Amniotic stem cell (primary cell): ENCODE results near the gene KLHL2.
"Not testable (repeated sequence)": the region's sequence is repeated elsewhere in the genome, so short reads cannot be mapped to it uniquely, and the experiment has no call there.

Experiments used
- DNase-seq: peaks from one replicate; lab custom pipeline; 2025; lab: John Stamatoyannopoulos, UW

KLHL2 gene

GRCh38 chr4:165330666-165331065, 123.3 kb downstream of the KLHL2 start:
- DNase-seq = no peak

GRCh38 chr4:165331359-165331758, 124.0 kb downstream of the KLHL2 start:
- no peak for DNase-seq

GRCh38 chr4:165331823-165332222, 124.5 kb downstream of the KLHL2 start:
- DNase-seq = no peak

- no peak for DNase-seq
Observed at GRCh38 chr4:165332502-165332901, 125.1 kb downstream of the KLHL2 start.

- no peak for DNase-seq
Observed at GRCh38 chr4:165335163-165335703, 127.9 kb downstream of the KLHL2 start.

GRCh38 chr4:165336743-165337142, 129.4 kb downstream of the KLHL2 start:
- DNase-seq = no peak

GRCh38 chr4:165342340-165342739, 135.0 kb downstream of the KLHL2 start:
- not testable (repeated sequence) for DNase-seq

GRCh38 chr4:165343353-165344191, 136.2 kb downstream of the KLHL2 start:
- DNase-seq = no peak

- DNase-seq = no peak
Observed at GRCh38 chr4:165345666-165346417, 138.5 kb downstream of the KLHL2 start.

- no peak for DNase-seq
Observed at GRCh38 chr4:165347647-165348569, 140.5 kb downstream of the KLHL2 start.

- no peak for DNase-seq
Observed at GRCh38 chr4:165351359-165352130, 144.2 kb downstream of the KLHL2 start.

- no peak for DNase-seq
Observed at GRCh38 chr4:165355900-165356300, 148.5 kb downstream of the KLHL2 start.

- DNase-seq = no peak
Observed at GRCh38 chr4:165359506-165359905, 152.1 kb downstream of the KLHL2 start.

GRCh38 chr4:165360041-165360695, 152.8 kb downstream of the KLHL2 start:
- DNase-seq = no peak

- no peak for DNase-seq
Observed at GRCh38 chr4:165360985-165361670, 153.8 kb downstream of the KLHL2 start.

- no peak for DNase-seq
Observed at GRCh38 chr4:165361810-165362209, 154.4 kb downstream of the KLHL2 start.

GRCh38 chr4:165364452-165365080, 157.2 kb downstream of the KLHL2 start:
- DNase-seq = no peak

GRCh38 chr4:165367040-165367439, 159.7 kb downstream of the KLHL2 start:
- no peak for DNase-seq

GRCh38 chr4:165368114-165368513, 160.8 kb downstream of the KLHL2 start:
- DNase-seq = no peak
